ENCODE measurements around the gene MAN2B2. TPM values are rescaled to one million over a fixed set of nuclear protein-coding genes. Genes with fewer than 3 reads are reported as not detected.
"Not testable (repeated sequence)": the region's sequence is repeated elsewhere in the genome, so short reads cannot be mapped to it uniquely, and the experiment has no call there.

The MAN2B2 gene
- total RNA-seq, 1 donor from 2014 or later: 44.1 TPM

- TF ChIP-seq CTCF (IDR thresholded peaks at IDR 0.05): no peak
- DNase-seq (ENCODE audit: low spot score): no peak
- H3K4me3 Mint-ChIP-seq (ENCODE audit: unreplicated experiment): no peak overlapping the region
Observed at GRCh38 chr4:6643141-6643847, 68.3 kb downstream of the MAN2B2 start.

GRCh38 chr4:6644792-6645530, 70.0 kb downstream of the MAN2B2 start:
- H3K27ac Mint-ChIP-seq (ENCODE audit: unreplicated experiment): no peak overlapping the region
- no peak for DNase-seq (ENCODE audit: low spot score)
- H3K27me3 Mint-ChIP-seq (ENCODE audit: low read depth): no peaks in the 10 kb centered on the region
- no peak overlapping the region for H3K4me3 Mint-ChIP-seq (ENCODE audit: unreplicated experiment)
- no peak for TF ChIP-seq CTCF (IDR thresholded peaks at IDR 0.05)
- H3K9me3 Mint-ChIP-seq (ENCODE audit: low read depth): no peaks in the 10 kb centered on the region
- H3K36me3 Mint-ChIP-seq (ENCODE audit: low read depth): peaks cover 17% of the 10 kb centered on the region
- peaks cover 24% of the 10 kb centered on the region for H3K4me1 Mint-ChIP-seq (ENCODE audit: low read depth)

More at GRCh38 chr4:6643141-6643847, 68.3 kb downstream of the MAN2B2 start:
- Mint-ChIP-seq H3K27me3 (ENCODE audit: low read depth) (no peaks in the 10 kb centered on the region), H3K36me3 (ENCODE audit: low read depth) (peaks cover 17% of the 10 kb centered on the region), H3K9me3 (ENCODE audit: low read depth) (no peaks in the 10 kb centered on the region), H3K27ac (ENCODE audit: unreplicated experiment) (no peak overlapping the region), H3K4me1 (ENCODE audit: low read depth) (peaks cover 24% of the 10 kb centered on the region)

GRCh38 chr4:6647169-6647568, 72.2 kb downstream of the MAN2B2 start:
- no peak for TF ChIP-seq CTCF (IDR thresholded peaks at IDR 0.05)
- H3K27me3 Mint-ChIP-seq (ENCODE audit: low read depth): no peaks in the 10 kb centered on the region

GRCh38 chr4:6647582-6648230, 72.7 kb downstream of the MAN2B2 start:
- TF ChIP-seq CTCF (IDR thresholded peaks at IDR 0.05): no peak
- no peak for DNase-seq (ENCODE audit: low spot score)
- Mint-ChIP-seq H3K36me3 (ENCODE audit: low read depth) (peaks cover 4% of the 10 kb centered on the region), H3K27ac (ENCODE audit: unreplicated experiment) (no peak overlapping the region), H3K4me3 (ENCODE audit: unreplicated experiment) (no peak overlapping the region), H3K27me3 (ENCODE audit: low read depth) (no peaks in the 10 kb centered on the region), H3K9me3 (ENCODE audit: low read depth) (no peaks in the 10 kb centered on the region), H3K4me1 (ENCODE audit: low read depth) (peaks cover 7% of the 10 kb centered on the region)

More at GRCh38 chr4:6647169-6647568, 72.2 kb downstream of the MAN2B2 start:
- Mint-ChIP-seq H3K4me1 (ENCODE audit: low read depth) (peaks cover 13% of the 10 kb centered on the region), H3K36me3 (ENCODE audit: low read depth) (peaks cover 8% of the 10 kb centered on the region), H3K9me3 (ENCODE audit: low read depth) (no peaks in the 10 kb centered on the region), H3K4me3 (ENCODE audit: unreplicated experiment) (no peak overlapping the region), H3K27ac (ENCODE audit: unreplicated experiment) (no peak overlapping the region)
- no peak for DNase-seq (ENCODE audit: low spot score)

- no peak overlapping the region for H3K4me3 Mint-ChIP-seq (ENCODE audit: unreplicated experiment)
- DNase-seq (ENCODE audit: low spot score): no peak
- H3K27ac Mint-ChIP-seq (ENCODE audit: unreplicated experiment): no peak overlapping the region
- H3K27me3 Mint-ChIP-seq (ENCODE audit: low read depth): no peaks in the 10 kb centered on the region
- peaks cover 3% of the 10 kb centered on the region for H3K36me3 Mint-ChIP-seq (ENCODE audit: low read depth)
- no peaks in the 10 kb centered on the region for H3K4me1 Mint-ChIP-seq (ENCODE audit: low read depth)
- H3K9me3 Mint-ChIP-seq (ENCODE audit: low read depth): peaks cover 3% of the 10 kb centered on the region
- TF ChIP-seq CTCF (IDR thresholded peaks at IDR 0.05): no peak
Observed at GRCh38 chr4:6649216-6649615, 74.2 kb downstream of the MAN2B2 start.

- not testable (repeated sequence) for H3K27ac Mint-ChIP-seq (ENCODE audit: unreplicated experiment); H3K4me3 Mint-ChIP-seq (ENCODE audit: unreplicated experiment); H3K36me3 Mint-ChIP-seq (ENCODE audit: low read depth); H3K27me3 Mint-ChIP-seq (ENCODE audit: low read depth); H3K4me1 Mint-ChIP-seq (ENCODE audit: low read depth); H3K9me3 Mint-ChIP-seq (ENCODE audit: low read depth); DNase-seq (ENCODE audit: low spot score)
Observed at GRCh38 chr4:6654211-6654610, 79.2 kb downstream of the MAN2B2 start.

- not testable (repeated sequence) for H3K4me3 Mint-ChIP-seq (ENCODE audit: unreplicated experiment); DNase-seq (ENCODE audit: low spot score); H3K27me3 Mint-ChIP-seq (ENCODE audit: low read depth); H3K9me3 Mint-ChIP-seq (ENCODE audit: low read depth); H3K27ac Mint-ChIP-seq (ENCODE audit: unreplicated experiment); H3K36me3 Mint-ChIP-seq (ENCODE audit: low read depth)
- peaks cover 12% of the 10 kb centered on the region for H3K4me1 Mint-ChIP-seq (ENCODE audit: low read depth)
Observed at GRCh38 chr4:6655291-6655690, 80.3 kb downstream of the MAN2B2 start.

Data from chondrocyte (in vitro differentiated cells).